Small intestine (tissue), 7 donors: ENCODE data around the gene ZBTB44. TPM values are rescaled to one million over a fixed set of nuclear protein-coding genes. Genes with fewer than 3 reads are reported as not detected.
"Not testable (repeated sequence)": the region's sequence is repeated elsewhere in the genome, so short reads cannot be mapped to it uniquely, and the experiment has no call there.

ENCODE experiments used
- DNase-seq, 2 donors: peaks; one replicate each; pipeline versions ENCODE4 v3.0.0 to v3.0.0-alpha.2; 2013
- FAIRE-seq: peaks from 2 replicates; lab custom pipeline; 2012; peaks lifted over from hg19 to GRCh38; lab: Jason Lieb, UNC
- H3K27ac ChIP-seq, 3 donors: one replicate each; pipeline ENCODE4 v1.5.1; 2013; ENCODE audit warnings: low read length in 2 of 3, mild to moderate bottlenecking in 2 of 3, control low read depth in 1 of 3, inconsistent platforms in 1 of 3, low read depth in 1 of 3, moderate library complexity in 1 of 3
- H3K27me3 ChIP-seq, 3 donors: one replicate each; pipeline ENCODE4 v1.6.1; 2013; ENCODE audit warnings: low read length in 3 of 3, inconsistent platforms in 1 of 3; ENCODE audit not compliant: control insufficient read depth in 3 of 3, insufficient read depth in 3 of 3
- H3K36me3 ChIP-seq, 3 donors: one replicate each; pipeline ENCODE4 v1.6.1; 2013; ENCODE audit warnings: low read length in 3 of 3, inconsistent platforms in 1 of 3, low read depth in 1 of 3, mild to moderate bottlenecking in 1 of 3, moderate library complexity in 1 of 3; ENCODE audit not compliant: control insufficient read depth in 3 of 3, insufficient read depth in 2 of 3
- H3K4me1 ChIP-seq, 3 donors: one replicate each; pipeline ENCODE4 v1.6.1; 2013; ENCODE audit warnings: low read length in 2 of 3, inconsistent platforms in 1 of 3, low read depth in 1 of 3, mild to moderate bottlenecking in 1 of 3, moderate library complexity in 1 of 3; ENCODE audit not compliant: control insufficient read depth in 3 of 3, insufficient read depth in 2 of 3
- H3K4me3 ChIP-seq, 3 donors: one replicate each; pipeline ENCODE4 v1.5.1; 2013; ENCODE audit warnings: low read length in 3 of 3, control low read depth in 1 of 3, inconsistent platforms in 1 of 3, low read depth in 1 of 3, mild to moderate bottlenecking in 1 of 3, moderate library complexity in 1 of 3
- H3K9me3 ChIP-seq, 2 donors: one replicate each; pipeline ENCODE4 v1.6.1; 2013; ENCODE audit warnings: low read depth in 1 of 2, low read length in 1 of 2; ENCODE audit not compliant: control insufficient read depth in 2 of 2, insufficient read depth in 1 of 2
- WGBS, 3 donors: extraction: QIAGEN DNeasy Blood & Tissue Kit; methylation state at CpG; one replicate each; pipeline ENCODE4 v1.1.7; 2013; 5-methylcytosine and 5-hydroxymethylcytosine counted together
- polyA plus RNA-seq, 4 donors: library from polyadenylated mRNA; stranded (reverse) in 3 of 4; unstranded in 1 of 4; fragments of 200-250 nt in 3 of 4; fragments of 120-200 nt in 1 of 4; gene quantifications; one replicate each; pipeline versions ENCODE4 v1.2.1 to v1.2.3, GENCODE V29; 2013
- donor health status: healthy with polysubstance abuse.
- donor health status: control.
- donor health status: control.
- donor health status: Bipolar disorder and iron deficiency.
- donor health status: healthy.

The ZBTB44 gene
- polyA plus RNA-seq, 4 donors = 7.6 to 32.9 (median 10.1) TPM

DNA sequence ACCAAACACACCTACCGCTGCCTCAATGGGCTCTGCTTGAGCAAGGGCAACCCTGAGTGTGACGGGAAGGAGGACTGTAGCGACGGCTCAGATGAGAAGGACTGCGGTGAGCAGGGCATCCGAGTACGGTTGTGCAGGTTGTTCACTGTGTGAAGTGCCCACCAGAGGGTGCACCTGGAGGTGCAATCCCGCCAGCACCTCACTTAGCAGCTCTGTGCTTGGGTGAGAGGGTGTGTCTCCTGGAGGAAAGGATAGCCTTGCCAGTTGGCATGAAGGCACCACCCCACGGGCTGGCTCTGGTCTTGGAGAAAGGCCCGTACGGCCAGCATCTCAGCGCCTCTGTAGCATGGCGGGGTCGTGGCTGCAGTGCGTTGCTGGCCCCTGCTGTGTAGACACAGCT lies 115.8 kb downstream of the ZBTB44 start:
- H3K27me3 ChIP-seq = no peaks in the 10 kb centered on the region
- peaks cover 5 to 98% (median 32%) of the 10 kb centered on the region in 3 donors for H3K36me3 ChIP-seq
- peaks cover 0 to 27% of the 10 kb centered on the region in 2 donors for H3K9me3 ChIP-seq
- FAIRE-seq (no peak), DNase-seq (no peak)
- WGBS, 3 donors = 86 to 91% (median 91%) methylated on average over 15 of the region's 15 CpGs
- no peak overlapping the region for H3K27ac ChIP-seq
- peaks cover 0 to 2% (median 0%) of the 10 kb centered on the region in 3 donors for H3K4me1 ChIP-seq
- H3K4me3 ChIP-seq = no peak overlapping the region

DNA sequence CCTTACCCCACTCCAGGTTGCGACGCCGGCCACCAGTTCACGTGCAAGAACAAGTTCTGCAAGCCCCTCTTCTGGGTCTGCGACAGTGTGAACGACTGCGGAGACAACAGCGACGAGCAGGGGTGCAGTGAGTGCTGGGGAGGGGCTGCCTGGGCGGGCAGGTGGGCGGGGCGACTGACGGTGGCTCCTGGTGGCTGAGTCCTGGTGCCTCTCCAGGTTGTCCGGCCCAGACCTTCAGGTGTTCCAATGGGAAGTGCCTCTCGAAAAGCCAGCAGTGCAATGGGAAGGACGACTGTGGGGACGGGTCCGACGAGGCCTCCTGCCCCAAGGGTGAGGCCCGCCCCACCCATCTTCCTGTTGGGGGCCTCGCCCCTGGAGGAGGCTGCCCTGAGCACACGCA lies 116.4 kb downstream of the ZBTB44 start:
- H3K4me1 ChIP-seq = peaks cover 0 to 2% (median 0%) of the 10 kb centered on the region in 3 donors
- H3K9me3 ChIP-seq = peaks cover 0 to 31% of the 10 kb centered on the region in 2 donors
- no peak overlapping the region for H3K27ac ChIP-seq
- DNase-seq = no peak
- H3K36me3 ChIP-seq = peaks cover 3 to 97% (median 33%) of the 10 kb centered on the region in 3 donors
- 82 to 87% (median 85%) methylated on average over 22 of the region's 22 CpGs for WGBS, 3 donors
- no peak for FAIRE-seq
- H3K4me3 ChIP-seq = no peak overlapping the region
- no peaks in the 10 kb centered on the region for H3K27me3 ChIP-seq

DNA sequence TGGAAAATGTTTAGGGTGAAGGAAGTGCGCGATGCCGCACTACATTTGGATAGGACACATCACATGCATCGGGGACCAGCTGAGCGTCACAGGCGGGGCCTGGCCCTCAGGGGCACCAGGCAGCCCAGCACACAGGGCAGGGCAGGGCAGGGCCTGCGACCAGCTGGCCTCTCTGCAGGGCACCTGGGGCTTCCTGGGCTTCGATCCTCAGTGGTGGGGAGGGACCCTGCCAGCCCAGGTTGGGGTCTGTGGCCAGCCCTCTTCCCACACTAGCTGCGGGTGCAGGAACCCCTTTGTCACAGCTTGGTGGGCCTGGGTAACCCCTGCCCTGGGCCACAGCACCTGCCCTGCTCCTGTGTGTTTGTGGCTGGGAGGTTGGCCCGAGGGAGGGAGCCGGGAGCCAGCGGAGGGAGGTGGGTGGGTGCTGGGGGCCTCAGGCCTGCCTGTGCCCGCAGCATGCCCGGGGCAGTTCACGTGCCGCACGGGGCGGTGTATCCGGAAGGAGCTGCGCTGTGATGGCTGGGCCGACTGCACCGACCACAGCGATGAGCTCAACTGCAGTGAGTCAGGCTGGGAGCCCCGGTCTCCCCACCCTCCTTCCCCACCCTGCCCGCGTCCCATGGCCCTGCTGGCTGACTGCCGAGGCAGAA lies 117.2 kb downstream of the ZBTB44 start:
- peaks cover 0 to 29% of the 10 kb centered on the region in 2 donors for H3K9me3 ChIP-seq
- peaks cover 0 to 4% (median 0%) of the 10 kb centered on the region in 3 donors for H3K4me1 ChIP-seq
- no peak overlapping the region for H3K27ac ChIP-seq
- H3K36me3 ChIP-seq = peaks cover 2 to 93% (median 36%) of the 10 kb centered on the region in 3 donors
- H3K4me3 ChIP-seq = no peak overlapping the region
- FAIRE-seq = no peak
- no peaks in the 10 kb centered on the region for H3K27me3 ChIP-seq
- 89 to 91% (median 89%) methylated on average over 24 to 27 of the region's 27 CpGs for WGBS, 3 donors
- no peak for DNase-seq

DNA sequence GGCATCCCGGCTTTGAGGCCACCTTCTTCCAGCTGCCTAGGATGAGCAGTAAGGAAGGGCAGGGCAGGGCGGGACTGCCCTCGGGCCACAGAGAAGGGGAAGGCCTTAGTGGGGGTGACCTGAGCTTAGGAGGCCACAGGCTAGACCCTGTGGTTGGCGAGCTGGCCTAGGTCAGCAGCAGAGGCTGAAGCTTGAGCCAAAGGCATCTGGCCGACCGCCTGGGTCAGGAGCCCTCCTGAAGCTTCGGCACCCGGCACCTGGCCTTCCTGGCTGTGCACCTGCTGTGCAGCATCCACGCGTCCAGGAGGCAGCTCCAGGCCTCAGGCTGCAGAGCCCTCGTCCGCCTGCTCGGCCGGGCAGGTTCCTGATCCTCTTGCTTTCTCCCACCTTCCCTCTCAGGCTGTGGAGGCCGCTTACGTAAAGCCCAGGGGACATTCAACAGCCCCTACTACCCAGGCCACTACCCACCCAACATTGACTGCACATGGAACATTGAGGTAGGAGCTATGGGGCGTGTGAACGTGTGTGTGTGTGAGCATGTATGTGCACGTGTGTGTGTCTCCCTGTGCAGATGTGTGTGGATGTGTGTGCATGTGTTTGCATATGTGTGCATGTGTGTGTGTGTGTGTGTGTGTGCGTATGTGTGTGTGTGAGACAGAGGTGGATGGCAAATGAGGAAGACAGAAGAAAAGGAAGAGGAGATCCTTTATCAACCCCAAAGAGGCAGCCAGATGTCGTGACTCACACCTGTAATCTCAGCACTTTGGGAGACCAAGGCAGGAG lies 120.3 kb downstream of the ZBTB44 start:
- peaks cover 0 to 10% of the 10 kb centered on the region in 2 donors for H3K9me3 ChIP-seq
- H3K27ac ChIP-seq = peak overlapping the region in 1 of 3 donors; percentile 54
- H3K4me3 ChIP-seq = no peak overlapping the region
- H3K27me3 ChIP-seq = no peaks in the 10 kb centered on the region
- no peak for DNase-seq
- no peak for FAIRE-seq
- WGBS, 3 donors = 80 to 83% (median 82%) methylated on average over 21 of the region's 21 CpGs
- H3K36me3 ChIP-seq = peaks cover 5 to 93% (median 30%) of the 10 kb centered on the region in 3 donors
- peaks cover 0 to 23% (median 4%) of the 10 kb centered on the region in 3 donors for H3K4me1 ChIP-seq

DNA sequence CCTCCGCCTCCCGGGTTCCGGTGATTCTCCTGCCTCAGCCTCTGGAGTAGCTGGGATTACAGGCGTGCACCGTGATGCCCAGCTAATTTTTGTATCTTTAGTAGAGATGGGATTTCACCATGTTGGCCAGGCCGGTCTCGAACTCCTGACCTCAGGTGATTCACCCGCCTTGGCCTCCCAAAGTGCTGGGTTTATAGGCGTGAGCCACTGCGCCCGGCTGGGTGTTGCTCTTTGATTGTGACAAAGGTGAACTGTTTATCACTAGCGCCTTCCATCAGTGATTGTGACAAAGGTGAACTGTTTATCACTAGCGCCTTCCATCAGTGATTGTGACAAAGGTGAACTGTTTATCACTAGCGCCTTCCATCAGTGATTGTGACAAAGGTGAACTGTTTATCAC lies 121.2 kb downstream of the ZBTB44 start:
- FAIRE-seq (peak; percentile 98), DNase-seq (peak in 1 of 2 donors; percentile 50)
- WGBS, 3 donors = 51 to 79% (median 59%) methylated on average over 14 of the region's 14 CpGs
- Histone ChIP-seq H3K36me3 (peaks cover 5 to 93% (median 28%) of the 10 kb centered on the region in 3 donors), H3K27ac (peak overlapping the region in 2 of 3 donors; percentile 54 to 58), H3K4me1 (peaks cover 0 to 29% (median 6%) of the 10 kb centered on the region in 3 donors)
- H3K4me3 ChIP-seq, H3K27me3 ChIP-seq, H3K9me3 ChIP-seq: not testable (repeated sequence)

DNA sequence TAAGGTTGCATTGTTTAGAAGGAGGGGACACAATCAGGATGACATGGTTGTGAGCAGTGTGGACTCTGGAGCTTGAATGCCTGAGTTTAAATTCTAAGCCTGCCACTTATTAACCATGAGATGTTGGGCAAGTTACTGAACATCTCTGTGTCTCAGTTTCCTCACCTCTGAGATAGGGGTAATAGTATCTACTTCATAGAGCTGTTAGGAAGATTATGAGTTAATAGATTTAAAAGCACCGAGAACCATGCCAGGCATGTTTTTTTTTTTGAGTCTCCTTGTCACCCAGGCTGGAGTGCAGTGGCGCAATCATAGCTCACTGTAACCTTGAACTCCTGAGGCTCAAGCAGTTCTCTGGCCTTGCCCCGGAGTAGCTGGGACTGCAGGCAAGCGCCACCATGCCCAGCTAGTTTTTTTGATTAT lies 121.9 kb downstream of the ZBTB44 start:
- H3K4me3 ChIP-seq = no peak overlapping the region
- FAIRE-seq = no peak
- H3K36me3 ChIP-seq = peaks cover 5 to 93% (median 27%) of the 10 kb centered on the region in 3 donors
- peak; percentile 70 to 83 for DNase-seq
- H3K4me1 ChIP-seq = peaks cover 0 to 29% (median 6%) of the 10 kb centered on the region in 3 donors
- peak overlapping the region; percentile 36 to 71 (median 54) for H3K27ac ChIP-seq
- peaks cover 0 to 10% of the 10 kb centered on the region in 2 donors for H3K9me3 ChIP-seq
- 20 to 63% (median 38%) methylated on average over 4 of the region's 4 CpGs for WGBS, 3 donors
- no peaks in the 10 kb centered on the region for H3K27me3 ChIP-seq

DNA sequence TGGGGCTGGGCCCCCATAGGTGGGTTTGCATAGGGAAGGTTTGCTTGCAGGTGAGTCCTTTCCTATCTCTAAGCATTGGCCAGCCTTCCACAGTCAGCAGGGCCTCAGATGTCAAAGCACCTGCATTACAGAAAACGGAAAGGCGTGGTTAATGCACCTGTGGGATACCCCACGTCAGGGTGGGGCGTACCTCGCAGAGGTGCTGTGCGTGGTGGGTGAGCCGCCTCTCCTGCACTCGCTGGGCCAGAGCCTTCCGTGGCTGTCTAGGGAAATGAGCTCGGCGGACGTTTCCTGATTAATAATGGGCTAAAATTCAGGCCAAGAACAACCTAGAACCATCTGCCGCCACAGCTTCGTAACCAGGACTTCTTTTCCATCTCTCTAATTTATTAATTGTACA lies 122.8 kb downstream of the ZBTB44 start:
- FAIRE-seq = no peak

DNA sequence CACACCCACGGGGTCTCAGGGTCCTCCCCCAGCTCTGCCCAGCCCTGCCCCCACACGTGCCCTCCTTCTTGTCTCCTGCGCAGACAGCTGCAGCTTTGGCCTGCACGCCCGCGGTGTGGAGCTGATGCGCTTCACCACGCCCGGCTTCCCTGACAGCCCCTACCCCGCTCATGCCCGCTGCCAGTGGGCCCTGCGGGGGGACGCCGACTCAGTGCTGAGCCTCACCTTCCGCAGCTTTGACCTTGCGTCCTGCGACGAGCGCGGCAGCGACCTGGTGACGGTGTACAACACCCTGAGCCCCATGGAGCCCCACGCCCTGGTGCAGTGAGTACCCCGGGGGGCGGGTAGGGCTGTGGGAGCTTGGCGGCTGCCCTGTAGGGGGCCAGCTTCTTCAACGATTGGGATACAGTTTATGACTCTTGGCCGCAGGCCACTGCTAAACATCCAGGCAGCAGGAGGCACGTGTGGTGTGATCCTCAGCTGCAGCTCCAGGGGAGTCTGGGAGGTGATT lies 124.3 kb downstream of the ZBTB44 start:
- Histone ChIP-seq H3K4me1 (peaks cover 0 to 29% (median 6%) of the 10 kb centered on the region in 3 donors), H3K27ac (peak overlapping the region; percentile 79 to 97 (median 90)), H3K9me3 (peaks cover 0 to 10% of the 10 kb centered on the region in 2 donors), H3K27me3 (no peaks in the 10 kb centered on the region), H3K4me3 (peak overlapping the region in 1 of 3 donors; percentile 13), H3K36me3 (peaks cover 5 to 82% (median 19%) of the 10 kb centered on the region in 3 donors)
- DNase-seq = peak in 1 of 2 donors; percentile 56
- FAIRE-seq = no peak
- 25 to 69% (median 26%) methylated on average over 29 of the region's 29 CpGs for WGBS, 3 donors

More for the DNA sequence above, 122.8 kb downstream of the ZBTB44 start:
- Histone ChIP-seq H3K36me3 (peaks cover 5 to 94% (median 19%) of the 10 kb centered on the region in 3 donors), H3K9me3 (peaks cover 0 to 10% of the 10 kb centered on the region in 2 donors), H3K27ac (peak overlapping the region; percentile 1 to 71 (median 3)), H3K4me3 (no peak overlapping the region), H3K27me3 (no peaks in the 10 kb centered on the region), H3K4me1 (peaks cover 0 to 29% (median 6%) of the 10 kb centered on the region in 3 donors)
- WGBS, 3 donors = 68 to 79% (median 74%) methylated on average over 14 of the region's 14 CpGs
- DNase-seq = no peak
